PC-3 (cell line): ENCODE measurements around the gene ZNF423.

Experiments used
- CTCF ChIP-seq: fragments of 300-600 bp; sonication (generic); conservative IDR thresholded peaks from 2 replicates; pipeline ENCODE4 v1.5.1; 2017; ENCODE audit warnings: antibody characterized with exemption, low read depth, mild to moderate bottlenecking, low read length
- EZH2 ChIP-seq: fragments of 300-600 bp; sonication (generic); IDR thresholded peaks from one replicate; pipeline ENCODE4 v1.6.1; 2017; ENCODE audit warnings: antibody characterized with exemption, mild to moderate bottlenecking, low read length; ENCODE audit not compliant: unreplicated experiment
- EZH2phosphoT487 ChIP-seq: fragments of 300-600 bp; sonication (generic); IDR thresholded peaks from 2 replicates; pipeline ENCODE4 v1.6.1; 2018; ENCODE audit warnings: mild to moderate bottlenecking, antibody characterized with exemption, low read length, borderline replicate concordance

GRCh38 chr16:49471038-49471727 is 384.7 kb downstream of the ZNF423 start:
- TF ChIP-seq CTCF, result no peak
- TF ChIP-seq EZH2, result no peak
- TF ChIP-seq EZH2phosphoT487, result no peak
